ENCODE measurements around the gene PGGHG. TPM values are rescaled to one million over a fixed set of nuclear protein-coding genes. Genes with fewer than 3 reads are reported as not detected.
"Not testable (repeated sequence)": the region's sequence is repeated elsewhere in the genome, so short reads cannot be mapped to it uniquely, and the experiment has no call there.

Gene PGGHG
- total RNA-seq, 4 donors from 2014 or later: 3.8 to 26.9 (median 12.5) TPM

DNA sequence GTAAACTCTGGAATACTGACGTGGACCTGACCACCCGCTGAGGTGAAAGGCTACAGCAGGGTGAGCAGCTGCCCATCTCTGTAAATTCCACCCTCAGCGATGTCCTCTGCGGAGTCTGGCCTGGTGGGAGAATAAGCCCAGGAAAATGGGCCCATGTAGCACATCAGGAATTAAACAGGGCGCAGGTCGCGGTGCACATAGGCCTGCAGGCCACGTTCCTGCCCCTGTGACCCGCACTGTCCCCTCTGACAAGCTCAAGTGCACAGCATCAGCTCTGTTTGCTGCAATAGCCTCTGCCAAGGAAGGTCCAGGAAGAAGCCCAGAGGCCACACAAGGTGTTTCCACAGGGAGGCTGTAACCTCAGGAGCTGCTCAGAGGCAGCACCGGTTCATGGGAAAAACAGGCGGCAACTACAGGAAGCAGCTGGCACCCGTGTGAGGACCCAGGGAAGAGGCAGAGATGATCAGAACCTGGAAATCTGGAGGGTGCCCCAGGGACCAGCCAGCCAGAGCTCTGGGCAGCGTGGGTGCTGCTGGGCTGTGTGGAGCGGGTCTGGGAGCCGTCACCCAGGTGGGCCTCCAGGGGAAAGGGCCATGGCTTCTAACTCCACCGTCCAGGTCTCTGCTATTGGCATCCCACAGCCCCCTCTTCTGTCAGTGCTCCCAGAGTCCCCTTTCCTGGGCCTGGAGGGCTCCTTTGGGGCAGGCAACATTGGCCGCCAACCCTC is 17.9 kb downstream of the PGGHG start:
- TF ChIP-seq, protein P1, sequence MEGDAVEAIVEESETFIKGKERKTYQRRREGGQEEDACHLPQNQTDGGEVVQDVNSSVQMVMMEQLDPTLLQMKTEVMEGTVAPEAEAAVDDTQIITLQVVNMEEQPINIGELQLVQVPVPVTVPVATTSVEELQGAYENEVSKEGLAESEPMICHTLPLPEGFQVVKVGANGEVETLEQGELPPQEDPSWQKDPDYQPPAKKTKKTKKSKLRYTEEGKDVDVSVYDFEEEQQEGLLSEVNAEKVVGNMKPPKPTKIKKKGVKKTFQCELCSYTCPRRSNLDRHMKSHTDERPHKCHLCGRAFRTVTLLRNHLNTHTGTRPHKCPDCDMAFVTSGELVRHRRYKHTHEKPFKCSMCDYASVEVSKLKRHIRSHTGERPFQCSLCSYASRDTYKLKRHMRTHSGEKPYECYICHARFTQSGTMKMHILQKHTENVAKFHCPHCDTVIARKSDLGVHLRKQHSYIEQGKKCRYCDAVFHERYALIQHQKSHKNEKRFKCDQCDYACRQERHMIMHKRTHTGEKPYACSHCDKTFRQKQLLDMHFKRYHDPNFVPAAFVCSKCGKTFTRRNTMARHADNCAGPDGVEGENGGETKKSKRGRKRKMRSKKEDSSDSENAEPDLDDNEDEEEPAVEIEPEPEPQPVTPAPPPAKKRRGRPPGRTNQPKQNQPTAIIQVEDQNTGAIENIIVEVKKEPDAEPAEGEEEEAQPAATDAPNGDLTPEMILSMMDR (IDR thresholded peaks at IDR 0.05; ENCODE audit: low read depth): no peak

- TF ChIP-seq, protein P1 (IDR thresholded peaks at IDR 0.05; ENCODE audit: low read depth): not testable (repeated sequence)
Observed at GRCh38 chr11:307766-308708, 19.1 kb downstream of the PGGHG start, which contains the start of gene IFITM2. IFITM2 (plus strand) TSS chr11:307816; CDS start chr11:308193, 377 bp downstream.

GRCh38 chr11:312092-312816 is 23.3 kb downstream of the PGGHG start:
- TF ChIP-seq, protein P1 (IDR thresholded peaks at IDR 0.05; ENCODE audit: low read depth): no peak

GRCh38 chr11:313304-313786 is 24.4 kb downstream of the PGGHG start:
- TF ChIP-seq, protein P1 (IDR thresholded peaks at IDR 0.05; ENCODE audit: low read depth): no peak

DNA sequence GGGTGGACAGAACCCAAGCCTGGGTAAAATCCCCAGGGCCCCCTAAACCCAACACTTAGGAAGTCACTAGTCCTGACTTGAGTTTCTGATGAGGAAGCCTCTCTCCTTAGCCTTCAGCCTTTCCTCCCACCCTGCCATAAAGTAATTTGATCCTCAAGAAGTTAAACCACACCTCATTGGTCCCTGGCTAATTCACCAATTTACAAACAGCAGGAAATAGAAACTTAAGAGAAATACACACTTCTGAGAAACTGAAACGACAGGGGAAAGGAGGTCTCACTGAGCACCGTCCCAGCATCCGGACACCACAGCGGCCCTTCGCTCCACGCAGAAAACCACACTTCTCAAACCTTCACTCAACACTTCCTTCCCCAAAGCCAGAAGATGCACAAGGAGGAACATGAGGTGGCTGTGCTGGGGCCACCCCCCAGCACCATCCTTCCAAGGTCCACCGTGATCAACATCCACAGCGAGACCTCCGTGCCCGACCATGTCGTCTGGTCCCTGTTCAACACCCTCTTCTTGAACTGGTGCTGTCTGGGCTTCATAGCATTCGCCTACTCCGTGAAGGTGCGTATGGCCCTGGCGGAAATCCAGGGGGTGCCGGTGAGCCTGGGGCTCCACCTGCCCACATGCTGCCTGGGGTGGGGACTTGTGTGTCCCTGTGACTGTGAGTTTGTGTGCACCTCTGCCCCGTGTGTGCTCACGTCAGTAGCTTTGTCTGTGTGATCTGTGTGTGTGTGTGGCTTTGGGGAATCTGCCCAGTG is 25.0 kb downstream of the PGGHG start, which contains the start of gene IFITM1:
IFITM1 (plus strand) TSS at position 254 of the 767 bp plus-strand sequence; CDS start at position 385, 131 bp downstream.
- TF ChIP-seq, protein P1 (IDR thresholded peaks at IDR 0.05; ENCODE audit: low read depth): no peak

DNA sequence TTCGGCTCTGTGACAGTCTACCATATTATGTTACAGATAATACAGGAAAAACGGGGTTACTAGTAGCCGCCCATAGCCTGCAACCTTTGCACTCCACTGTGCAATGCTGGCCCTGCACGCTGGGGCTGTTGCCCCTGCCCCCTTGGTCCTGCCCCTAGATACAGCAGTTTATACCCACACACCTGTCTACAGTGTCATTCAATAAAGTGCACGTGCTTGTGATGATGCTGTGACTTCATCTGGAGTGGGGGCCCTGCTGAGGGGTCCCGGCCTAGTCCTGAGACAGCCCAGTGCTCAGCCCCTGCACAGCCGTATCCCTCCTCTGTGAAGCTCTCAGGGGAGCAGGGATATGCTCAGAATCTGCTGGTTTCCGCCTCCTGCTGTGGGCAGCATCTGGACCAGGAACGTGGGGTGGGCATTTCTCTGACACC is 26.1 kb downstream of the PGGHG start:
- TF ChIP-seq, protein P1 (IDR thresholded peaks at IDR 0.05; ENCODE audit: low read depth): no peak
